HL-60 (cell line): ENCODE measurements around the gene TPM2.
"Not testable (repeated sequence)": the region's sequence is repeated elsewhere in the genome, so short reads cannot be mapped to it uniquely, and the experiment has no call there.

Source experiments
- DNase-seq, 2 experiments: peaks; one replicate each; pipeline ENCODE4 v3.0.0-alpha.2; 2010 to 2020; ENCODE audit warnings: low read depth in 1 of 2, low spot score in 1 of 2
- H3K27ac ChIP-seq: fragments of 250-450 bp; sonication (Bioruptor Pico); replicated peaks from 2 replicates; pipeline ENCODE4 v1.5.1; 2020; ENCODE audit warnings: mild to moderate bottlenecking, moderate library complexity
- H3K27me3 ChIP-seq: fragments of 250-450 bp; sonication (Bioruptor Pico); 2 replicates; pipeline ENCODE4 v1.5.1; 2021; ENCODE audit warnings: mild to moderate bottlenecking, moderate library complexity; ENCODE audit not compliant: insufficient read depth, poor library complexity, severe bottlenecking
- H3K4me3 ChIP-seq: replicated peaks from 2 replicates; pipeline ENCODE4 v1.5.1; 2011; ENCODE audit warnings: mild to moderate bottlenecking, control low read depth, low read length; ENCODE audit not compliant: insufficient read depth
- CTCF ChIP-seq: IDR thresholded peaks from one replicate; pipeline ENCODE4 v1.5.1; 2011; ENCODE audit warnings: low read length, control low read depth, inconsistent platforms; ENCODE audit not compliant: insufficient read depth
- GABPA ChIP-seq: IDR thresholded peaks from 2 replicates; pipeline ENCODE4 v1.6.1; 2012; ENCODE audit warnings: low read depth
- POLR2AphosphoS5 ChIP-seq: IDR thresholded peaks from 2 replicates; pipeline ENCODE4 v1.6.1; 2012; ENCODE audit warnings: low read depth
- REST ChIP-seq: IDR thresholded peaks from 2 replicates; pipeline ENCODE4 v1.6.1; 2012; ENCODE audit warnings: low read depth; ENCODE audit not compliant: insufficient replicate concordance
- SPI1 ChIP-seq: IDR thresholded peaks from 2 replicates; pipeline ENCODE4 v1.6.1; 2012; ENCODE audit warnings: low read depth, mild to moderate bottlenecking, borderline replicate concordance

TPM2 gene

DNA sequence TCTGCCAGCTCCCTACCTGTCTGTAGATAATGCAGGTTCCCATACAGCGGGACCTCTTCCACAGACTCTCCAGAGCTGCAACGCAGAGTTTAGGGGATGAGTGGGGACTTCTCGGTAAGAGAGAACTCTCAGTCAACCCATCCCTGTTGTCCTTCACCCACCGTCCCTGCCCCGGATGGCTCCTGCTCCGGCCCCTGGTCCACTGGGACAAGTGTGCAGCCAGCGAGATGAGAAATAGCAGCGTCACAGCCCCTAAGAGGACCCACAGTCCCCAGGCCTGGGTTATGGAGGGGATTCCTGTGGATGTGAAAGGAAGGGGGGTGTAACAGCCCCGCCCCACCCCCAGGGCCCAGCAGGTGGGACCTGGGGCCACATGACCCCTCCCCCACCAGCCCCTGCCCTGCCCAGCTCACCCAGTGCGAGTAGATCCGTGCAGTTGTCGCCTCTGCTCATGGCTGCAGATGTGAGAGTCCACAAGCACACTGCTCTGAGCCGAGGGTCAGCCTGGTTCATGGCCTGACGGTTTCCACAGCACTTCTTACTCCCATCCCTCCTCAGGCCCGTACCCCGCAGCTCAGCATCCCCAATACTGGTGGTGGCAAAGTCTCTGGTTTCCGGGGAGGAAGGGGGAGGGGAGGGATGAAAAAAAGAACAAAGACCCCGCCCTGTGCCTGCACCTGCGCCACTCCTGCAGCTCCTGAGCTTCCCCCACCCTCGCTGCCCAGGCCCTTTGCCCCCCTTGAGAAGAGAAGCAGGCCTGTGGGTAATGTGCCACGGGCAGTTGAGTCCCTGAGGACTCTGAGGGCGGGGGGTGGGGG, 39.2 kb downstream of the TPM2 start, which contains the start of gene SIT1:
Gene SIT1, minus strand, starts transcription at position 591 of the 818 bp plus-strand sequence. Its CDS starts 78 bp downstream, at position 513.
- TF ChIP-seq SPI1: no peak
- TF ChIP-seq POLR2AphosphoS5: no peak
- Histone ChIP-seq H3K27me3 (no peaks in the 10 kb centered on the region), H3K4me3 (no peak within 1 kb of the TSS), H3K27ac (peak within 1 kb of the TSS; percentile 64)
- DNase-seq: no peak

DNA sequence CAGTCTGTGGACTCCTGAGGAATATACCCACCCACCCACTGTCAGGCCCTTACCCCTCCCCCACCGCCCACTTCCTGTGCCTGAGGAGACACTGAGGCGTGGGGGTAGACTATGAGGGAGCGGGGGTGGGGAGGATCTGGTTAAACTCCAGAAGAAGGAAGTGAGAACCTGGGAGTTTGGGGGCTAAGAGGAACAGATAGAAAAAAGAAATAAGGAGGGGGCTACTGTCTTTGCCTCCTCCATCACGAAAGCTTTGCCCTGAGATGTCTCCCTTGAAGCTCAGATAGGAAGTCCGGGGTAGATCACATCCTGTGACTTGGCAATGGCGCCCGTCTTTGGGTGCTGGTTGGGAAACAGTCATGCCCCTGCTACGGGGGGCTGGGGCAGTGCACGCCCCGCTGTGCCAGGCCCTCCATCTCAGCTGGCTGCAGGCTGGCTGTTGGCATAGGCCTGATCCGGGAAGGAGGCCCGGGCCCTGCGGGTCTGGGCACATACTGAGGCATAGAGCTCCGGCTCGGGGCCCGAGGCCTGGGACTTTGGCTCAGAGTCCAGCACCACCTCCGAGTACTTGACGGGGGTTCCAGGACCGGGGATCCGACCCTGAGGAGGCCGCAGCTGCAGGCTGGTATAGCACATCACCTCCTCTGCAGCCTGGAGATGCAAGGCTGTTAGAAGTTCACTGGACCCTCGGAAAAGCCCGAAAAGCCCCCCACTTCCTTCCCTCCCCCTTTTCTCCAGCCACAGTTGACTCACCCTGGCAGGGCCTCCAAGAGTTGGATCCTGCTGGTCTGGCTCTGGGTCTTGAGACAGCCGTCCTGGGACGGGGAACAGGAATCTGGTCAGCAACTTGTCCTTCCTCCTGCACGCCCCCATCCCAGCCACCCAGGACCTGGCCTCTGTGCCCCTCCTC, 40.0 kb downstream of the TPM2 start:
- TF ChIP-seq POLR2AphosphoS5: no peak
- TF ChIP-seq SPI1: peak; percentile 82
- H3K4me3 ChIP-seq: no peak overlapping the region
- peak; percentile 59 for DNase-seq
- peak overlapping the region; percentile 64 for H3K27ac ChIP-seq
- no peaks in the 10 kb centered on the region for H3K27me3 ChIP-seq

DNA sequence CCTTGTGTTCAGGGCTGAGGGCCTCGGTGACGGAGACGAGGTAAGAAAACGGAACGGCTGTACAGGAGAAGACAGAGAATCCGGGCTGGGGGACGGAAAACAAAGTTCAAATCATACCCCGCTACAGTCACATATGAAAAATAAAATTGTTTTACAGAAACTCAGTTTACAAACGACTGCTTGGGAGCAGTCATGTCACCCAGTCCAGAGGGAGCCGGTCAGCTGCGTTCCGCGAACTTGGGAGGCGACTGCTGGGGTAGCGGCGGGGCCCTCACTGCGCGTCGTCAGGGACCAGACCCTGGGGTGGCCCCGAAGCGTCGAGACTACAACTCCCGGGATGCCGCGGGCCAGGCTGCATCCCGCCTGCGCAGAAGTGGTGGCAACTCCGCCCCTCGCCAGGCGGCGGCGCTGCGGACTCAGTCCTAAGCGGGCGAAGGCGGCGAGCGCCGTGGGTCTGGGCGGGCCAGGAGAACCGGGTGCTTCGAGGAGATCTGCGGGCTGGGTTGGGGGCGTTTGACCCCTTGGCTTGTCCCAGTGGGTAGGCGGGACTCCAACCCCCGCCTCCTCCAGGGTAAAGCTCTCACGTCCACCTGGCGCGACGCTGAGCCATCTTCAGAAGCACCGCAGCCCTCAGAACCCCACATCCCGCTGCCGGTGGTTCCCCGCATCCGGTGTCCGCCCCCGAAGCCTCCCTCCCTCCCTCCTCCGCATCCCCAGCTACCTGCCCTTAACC, 43.0 kb downstream of the TPM2 start:
- Histone ChIP-seq H3K4me3 (peak overlapping the region; percentile 54), H3K27me3 (no peaks in the 10 kb centered on the region), H3K27ac (peak overlapping the region; percentile 65)
- DNase-seq: peak; percentile 78 to 88
- peak; percentile 42; the same call in 1 of the 2 replicates for TF ChIP-seq GABPA
- TF ChIP-seq CTCF: peak; percentile 71
- TF ChIP-seq REST: no peak
- TF ChIP-seq POLR2AphosphoS5: peak; percentile 50; the same call in 1 of the 2 replicates
- TF ChIP-seq SPI1: no peak

DNA sequence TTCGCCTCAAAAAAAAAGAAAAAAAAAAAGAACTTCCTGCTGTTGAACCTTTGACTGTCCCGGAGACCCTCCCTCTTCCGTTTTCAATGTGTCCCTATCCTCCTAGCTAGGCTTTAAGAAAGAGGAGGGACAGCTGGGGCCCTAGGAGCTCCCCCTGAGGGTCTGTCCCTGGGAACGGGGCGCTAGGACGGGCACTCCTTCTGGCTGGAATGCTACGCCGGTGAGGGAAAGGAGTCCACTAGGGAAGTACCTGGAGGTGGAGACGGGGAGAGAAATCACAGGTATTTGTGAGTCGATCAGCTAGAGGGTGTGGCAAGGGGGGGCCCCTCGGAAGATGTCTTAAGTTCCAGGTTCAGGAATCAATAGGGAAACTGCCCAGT, 43.6 kb downstream of the TPM2 start:
- TF ChIP-seq GABPA (no peak), POLR2AphosphoS5 (no peak), REST (no peak), SPI1 (no peak), CTCF (no peak)
- DNase-seq: no peak
- Histone ChIP-seq H3K4me3 (peak overlapping the region; percentile 54), H3K27me3 (no peaks in the 10 kb centered on the region), H3K27ac (peak overlapping the region; percentile 65)

- H3K27ac ChIP-seq: peak overlapping the region; percentile 36
- not testable (repeated sequence) for DNase-seq, H3K27me3 ChIP-seq, H3K4me3 ChIP-seq
Observed at GRCh38 chr9:35645736-35646135, 44.0 kb downstream of the TPM2 start.
